GM19328 (cell line): ENCODE results near the gene GIGYF2.

Experiments used
- ATAC-seq: cut with Tn5 transposase; IDR thresholded peaks from one replicate; pipeline ENCODE4 v1.9.1; 2021; ENCODE audit warnings: mild to moderate bottlenecking, moderate library complexity; ENCODE audit not compliant: unreplicated experiment

Gene GIGYF2

DNA sequence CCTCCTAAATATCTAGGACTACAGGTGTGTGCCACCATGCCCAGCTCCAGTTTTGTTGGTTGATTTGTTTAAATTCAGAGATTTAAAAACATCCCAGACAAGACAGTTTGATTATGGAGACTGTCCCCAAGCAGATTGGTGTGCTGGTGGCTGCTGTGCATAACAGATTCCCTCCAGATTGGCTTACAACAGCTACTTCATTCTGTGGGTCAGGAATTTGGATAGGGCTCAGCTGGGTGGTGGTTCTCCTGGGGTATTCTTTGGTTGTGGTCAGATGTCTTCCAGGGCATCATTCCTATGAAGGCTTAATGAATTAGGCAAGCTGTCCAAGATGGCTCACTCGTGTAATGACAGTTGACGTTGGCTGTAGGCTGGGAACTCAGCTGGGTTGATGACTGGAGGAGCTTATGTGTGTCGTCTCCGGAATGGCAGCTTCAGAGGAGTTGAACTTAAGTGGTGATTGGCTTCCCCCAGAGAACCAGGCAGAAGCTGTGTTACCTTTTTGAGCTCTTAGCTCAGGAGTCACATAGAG, 162.3 kb downstream of the GIGYF2 start:
- no peak for ATAC-seq

DNA sequence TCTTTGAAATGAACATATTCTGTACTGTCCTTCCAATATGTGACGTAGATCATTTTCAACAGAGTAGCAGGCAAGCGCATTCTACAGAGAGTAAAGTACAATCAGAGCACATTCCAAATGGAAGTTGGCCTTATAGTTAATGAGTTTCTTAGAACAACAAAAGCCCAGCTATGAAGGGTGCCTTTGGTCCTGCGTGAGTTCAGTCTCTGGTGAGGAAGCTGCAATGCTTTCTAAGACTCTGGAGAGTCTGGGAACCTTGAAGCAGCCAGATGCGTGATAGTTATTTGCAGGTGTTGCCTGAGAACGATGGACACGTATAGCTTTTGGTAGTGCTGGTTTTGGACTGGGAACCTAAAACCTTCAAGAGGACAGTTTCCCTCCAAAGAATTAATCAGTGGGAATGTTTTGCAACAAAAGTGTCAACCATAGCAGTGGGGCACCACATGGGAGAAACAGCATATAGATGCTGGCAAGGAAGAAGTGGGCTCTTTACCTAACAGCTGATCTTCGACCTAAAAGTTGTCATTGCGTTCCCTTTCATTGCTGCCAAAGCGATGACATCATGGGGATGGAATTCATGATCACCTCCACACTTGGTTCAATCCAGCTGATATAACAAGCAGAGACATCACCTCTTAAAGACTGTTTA, 163.6 kb downstream of the GIGYF2 start:
- ATAC-seq = no peak

DNA sequence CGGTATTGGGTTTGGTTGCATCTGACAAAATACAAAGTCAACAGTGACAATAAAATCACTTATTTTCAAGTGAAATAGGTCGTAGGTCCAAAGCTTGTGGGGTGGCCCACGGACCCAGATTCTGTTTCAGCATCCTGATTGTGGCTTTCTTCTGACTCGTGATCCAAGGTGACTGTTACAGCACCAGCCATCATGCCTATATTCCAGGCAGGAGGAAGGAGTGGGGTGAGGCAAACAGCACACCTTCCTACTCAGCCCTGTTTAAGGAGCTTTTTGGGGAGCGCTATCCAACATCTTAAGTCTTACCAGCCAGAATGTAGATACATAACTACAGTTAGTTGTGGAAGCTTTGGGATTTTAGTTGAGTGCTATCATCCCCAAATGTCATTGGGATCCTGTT, 164.2 kb downstream of the GIGYF2 start:
- ATAC-seq = no peak

GRCh38 chr2:232863996-232864395, 166.9 kb downstream of the GIGYF2 start:
- ATAC-seq = no peak

GRCh38 chr2:232865165-232865564, 168.0 kb downstream of the GIGYF2 start:
- no peak for ATAC-seq

DNA sequence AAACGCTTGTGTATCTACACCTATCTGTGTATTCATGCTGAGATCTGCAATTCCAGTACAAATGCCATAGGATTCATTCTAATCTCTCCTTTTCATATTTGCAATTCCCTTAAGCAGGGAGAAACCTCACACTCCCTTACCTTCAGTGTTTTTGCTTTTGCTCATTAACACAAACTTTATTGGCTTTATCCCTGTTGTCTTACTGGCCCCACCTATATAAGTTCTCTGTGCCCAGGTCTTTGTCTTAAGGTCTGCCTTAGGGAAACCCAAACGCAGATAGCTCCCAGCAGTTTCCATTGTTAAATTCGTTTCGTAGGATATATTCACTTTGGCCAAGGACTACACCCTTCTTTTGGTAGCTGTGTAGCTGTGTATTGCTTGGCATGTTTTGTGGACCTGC, 169.0 kb downstream of the GIGYF2 start:
- no peak for ATAC-seq

- ATAC-seq = no peak
Observed at GRCh38 chr2:232869138-232870017, 172.2 kb downstream of the GIGYF2 start.

GRCh38 chr2:232870018-232870765, 173.1 kb downstream of the GIGYF2 start, which contains the start of gene SNORC:
Gene SNORC (plus strand): TSS chr2:232870264. CDS start chr2:232870342, 78 bp downstream.
- ATAC-seq = no peak

DNA sequence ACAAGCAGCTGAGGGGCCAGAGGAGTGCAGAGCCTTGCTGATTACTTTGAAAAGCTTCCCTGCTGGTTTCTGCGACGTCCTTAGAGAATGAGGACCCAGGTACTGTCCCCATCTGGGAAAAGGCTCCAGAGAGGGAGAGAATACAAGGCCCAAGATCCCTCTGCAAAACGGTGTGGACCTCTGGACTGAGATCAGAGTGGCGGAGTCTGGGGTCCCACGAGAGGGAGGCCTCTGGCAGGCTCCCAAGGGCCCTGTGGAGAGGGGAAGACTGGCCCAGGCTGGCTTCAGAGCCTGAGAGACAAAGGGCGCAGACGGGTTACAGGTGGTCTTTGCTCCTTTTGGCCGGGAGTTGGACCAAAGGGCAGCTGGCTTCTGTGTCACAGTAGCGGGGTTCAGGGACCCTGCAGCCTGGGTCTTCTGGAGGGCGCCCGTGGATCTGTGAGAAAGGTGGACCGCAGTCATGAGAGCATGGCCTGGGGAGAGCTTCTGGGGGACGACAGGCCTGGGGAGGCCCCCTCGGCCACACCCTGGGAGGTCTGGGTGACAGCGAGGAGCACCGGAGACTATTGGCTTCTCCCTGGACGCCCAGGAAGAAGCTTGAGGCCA, 173.7 kb downstream of the GIGYF2 start:
- ATAC-seq = no peak

- no peak for ATAC-seq
Observed at GRCh38 chr2:232871418-232871834, 174.3 kb downstream of the GIGYF2 start.

DNA sequence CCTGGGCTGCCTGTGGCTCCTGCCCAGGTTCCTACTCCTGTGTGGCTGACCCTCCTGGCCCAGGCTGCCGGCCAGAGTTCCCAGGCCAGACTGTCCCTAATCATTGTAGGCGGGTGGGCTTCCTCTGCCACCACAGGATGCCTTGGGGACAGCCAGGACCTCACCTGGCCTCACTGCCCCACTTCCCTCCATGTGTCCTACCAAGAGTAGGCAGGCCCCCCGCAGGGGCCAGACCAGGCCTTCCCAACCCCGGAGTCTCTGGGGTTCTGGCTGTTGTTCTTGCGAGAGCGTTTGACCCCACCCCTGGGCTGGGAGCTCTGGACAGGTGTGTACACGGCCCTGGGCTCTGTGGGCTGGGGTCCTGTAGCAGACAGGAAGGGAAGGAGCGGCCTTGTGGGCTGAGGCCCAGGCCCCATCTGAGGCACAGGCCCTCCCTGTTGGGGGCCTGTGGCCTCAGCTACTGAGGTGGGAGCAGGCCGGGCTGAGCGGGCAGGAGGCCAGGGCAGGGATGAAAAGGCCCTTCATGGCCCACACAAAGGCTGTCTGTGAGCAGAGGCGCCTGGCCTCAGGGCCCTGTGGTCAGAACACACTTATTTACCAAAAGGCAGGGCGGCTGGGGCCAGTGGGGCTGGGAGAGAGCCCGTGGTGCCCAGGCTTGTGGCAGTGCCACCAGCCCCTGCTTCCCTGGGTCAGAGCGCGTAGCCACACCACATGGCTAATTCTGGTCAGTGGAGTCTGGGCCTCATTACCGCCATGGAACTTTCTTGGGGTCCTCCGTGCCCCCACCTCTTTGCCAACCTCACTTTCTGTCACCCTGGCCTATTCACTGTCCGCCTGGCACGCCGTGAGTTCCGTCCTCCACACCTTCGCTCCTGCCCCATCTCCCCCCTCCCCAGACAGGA, 175.0 kb downstream of the GIGYF2 start:
- no peak for ATAC-seq

DNA sequence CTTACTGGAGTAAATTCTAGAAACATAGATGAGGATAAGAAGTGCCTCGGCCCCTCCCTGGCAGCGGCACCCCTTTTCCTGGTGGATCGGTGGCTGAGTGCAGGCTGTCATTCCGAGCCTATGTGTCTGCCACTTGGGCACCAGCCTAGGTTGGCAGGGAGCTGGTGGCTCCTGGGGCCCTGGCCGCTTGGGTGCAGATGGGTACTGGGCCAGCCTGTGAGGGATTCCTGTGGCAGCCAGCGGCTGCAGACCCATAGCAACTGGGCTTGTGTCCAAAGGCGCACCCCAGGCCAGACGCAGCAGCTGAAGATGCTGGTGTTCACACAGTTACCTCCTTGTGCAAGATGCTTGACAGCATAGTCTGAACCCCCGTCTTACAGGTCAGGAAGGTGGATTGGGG, 175.7 kb downstream of the GIGYF2 start:
- no peak for ATAC-seq

- no peak for ATAC-seq
Observed at GRCh38 chr2:232873292-232873908, 176.3 kb downstream of the GIGYF2 start.

GRCh38 chr2:232873909-232874641, 176.9 kb downstream of the GIGYF2 start:
- ATAC-seq = no peak

DNA sequence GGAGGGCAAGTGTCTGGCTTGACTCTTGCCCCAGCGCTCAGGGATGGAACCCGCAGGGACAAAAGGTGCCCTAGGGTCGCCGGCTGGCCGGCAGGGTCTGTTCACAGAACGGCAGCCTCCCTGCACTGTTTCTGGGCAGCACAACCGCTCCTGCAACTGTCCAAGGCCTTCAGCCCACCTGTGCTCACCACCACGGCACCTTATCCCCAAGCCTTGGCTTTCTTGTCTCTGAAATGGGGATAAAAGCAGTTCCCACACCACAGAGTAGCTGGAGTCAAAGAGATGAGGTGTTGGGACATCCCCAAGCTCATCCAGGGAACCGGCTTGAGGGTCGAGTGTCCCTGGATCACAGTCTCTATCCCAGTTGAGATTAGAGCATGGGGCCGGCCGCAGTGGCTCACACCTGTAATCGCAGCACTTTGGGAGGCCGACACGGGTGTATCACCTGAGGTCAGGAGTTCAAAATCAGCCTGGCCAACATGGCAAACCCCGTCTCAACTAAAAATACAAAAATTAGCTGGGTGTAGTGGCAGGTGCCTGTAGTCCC, 177.6 kb downstream of the GIGYF2 start:
- no peak for ATAC-seq

- ATAC-seq = no peak
Observed at GRCh38 chr2:232875256-232876121, 178.4 kb downstream of the GIGYF2 start.

DNA sequence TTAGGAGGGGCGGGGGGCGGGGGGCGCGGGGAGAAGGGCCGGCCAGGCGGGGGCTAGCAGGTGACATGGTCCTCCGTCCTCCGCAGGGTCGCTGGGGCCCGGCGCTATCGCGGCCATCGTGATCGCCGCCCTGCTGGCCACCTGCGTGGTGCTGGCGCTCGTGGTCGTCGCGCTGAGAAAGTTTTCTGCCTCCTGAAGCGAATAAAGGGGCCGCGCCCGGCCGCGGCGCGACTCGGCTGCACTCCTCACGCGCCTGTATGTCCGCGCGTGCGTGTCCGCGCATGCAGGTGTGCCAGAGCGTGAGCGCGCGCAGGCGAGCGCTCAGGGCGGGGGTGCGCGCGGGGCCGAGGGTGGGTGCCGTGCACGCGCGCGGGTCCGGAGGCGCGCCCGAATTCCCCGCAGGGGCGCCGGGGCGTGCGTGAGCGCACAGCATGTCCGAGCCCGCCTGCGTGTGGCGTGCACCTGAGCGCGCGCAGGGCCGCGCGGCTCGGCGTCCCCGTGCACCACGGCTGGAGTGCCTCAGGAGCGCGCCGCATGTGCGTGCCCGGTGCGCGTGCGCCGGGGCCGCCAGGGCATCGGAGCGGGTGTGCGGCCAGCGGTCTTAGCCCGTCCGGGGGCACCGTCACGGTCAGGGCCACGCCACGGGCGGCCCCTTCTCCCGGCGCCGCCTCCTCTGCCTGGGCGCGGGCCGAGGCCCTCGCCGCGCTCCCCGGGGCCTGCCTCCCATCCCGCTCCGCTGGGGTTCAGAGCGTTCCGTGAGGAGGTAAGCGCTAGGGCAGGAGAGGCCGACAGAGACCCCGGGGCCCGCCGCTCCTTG, 179.2 kb downstream of the GIGYF2 start:
- ATAC-seq = no peak
